OCI-LY3 (cell line): ENCODE measurements around the gene TRIM10.

Experiments
- EZH2phosphoT487 ChIP-seq: fragments of 200-600 bp; shearing (Covaris generic); IDR thresholded peaks from 2 replicates; pipeline ENCODE4 v1.6.1; 2018; ENCODE audit warnings: antibody characterized with exemption, mixed run types, low read depth
- TF ChIP-seq, protein P1 (sequence below): fragments of 200-600, 300-600 bp; sonication (generic); IDR thresholded peaks from 2 replicates; pipeline ENCODE4 v1.5.1; 2014; ENCODE audit warnings: antibody characterized with exemption, low read length, low read depth

DNA sequence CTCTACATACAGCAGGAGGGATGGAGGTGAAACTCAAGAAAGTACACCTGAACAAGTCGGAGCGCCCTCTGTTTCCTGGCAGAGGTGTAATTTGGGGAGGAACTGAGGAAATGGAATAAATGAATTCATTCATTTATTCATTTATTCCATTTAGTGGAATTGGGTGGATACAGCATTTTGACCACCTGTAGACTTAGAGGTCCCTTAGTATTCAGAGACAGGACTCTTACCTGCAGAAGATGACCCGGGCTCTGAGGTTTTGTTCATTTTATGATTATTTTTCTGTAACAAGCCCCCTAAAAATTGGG is 57.2 kb downstream of the TRIM10 start:
- TF ChIP-seq, protein P1, sequence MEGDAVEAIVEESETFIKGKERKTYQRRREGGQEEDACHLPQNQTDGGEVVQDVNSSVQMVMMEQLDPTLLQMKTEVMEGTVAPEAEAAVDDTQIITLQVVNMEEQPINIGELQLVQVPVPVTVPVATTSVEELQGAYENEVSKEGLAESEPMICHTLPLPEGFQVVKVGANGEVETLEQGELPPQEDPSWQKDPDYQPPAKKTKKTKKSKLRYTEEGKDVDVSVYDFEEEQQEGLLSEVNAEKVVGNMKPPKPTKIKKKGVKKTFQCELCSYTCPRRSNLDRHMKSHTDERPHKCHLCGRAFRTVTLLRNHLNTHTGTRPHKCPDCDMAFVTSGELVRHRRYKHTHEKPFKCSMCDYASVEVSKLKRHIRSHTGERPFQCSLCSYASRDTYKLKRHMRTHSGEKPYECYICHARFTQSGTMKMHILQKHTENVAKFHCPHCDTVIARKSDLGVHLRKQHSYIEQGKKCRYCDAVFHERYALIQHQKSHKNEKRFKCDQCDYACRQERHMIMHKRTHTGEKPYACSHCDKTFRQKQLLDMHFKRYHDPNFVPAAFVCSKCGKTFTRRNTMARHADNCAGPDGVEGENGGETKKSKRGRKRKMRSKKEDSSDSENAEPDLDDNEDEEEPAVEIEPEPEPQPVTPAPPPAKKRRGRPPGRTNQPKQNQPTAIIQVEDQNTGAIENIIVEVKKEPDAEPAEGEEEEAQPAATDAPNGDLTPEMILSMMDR, result no peak
- no peak for TF ChIP-seq EZH2phosphoT487
